Heart right ventricle (tissue), 16 donors: Measurements from ENCODE around the gene ECPAS. TPM values are rescaled to one million over a fixed set of nuclear protein-coding genes. Genes with fewer than 3 reads are reported as not detected.

Experiments
- ATAC-seq, 8 donors: fragments of 200-7000 bp; cut with Tn5 transposase; one replicate each; pipeline ENCODE4 v1.9.1; 2020; ENCODE audit warnings: mild to moderate bottlenecking in 8 of 8, moderate library complexity in 8 of 8, moderate number of reproducible peaks in 1 of 8
- DNase-seq, 2 donors: peaks; one replicate each; pipeline ENCODE4 v3.0.0-alpha.2; 2020
- H3K27ac ChIP-seq, 10 donors: fragments of 200-600 bp; sonication (generic) in 2 of 10; one replicate each; pipeline versions ENCODE4 v1.5.0 to v1.8.0; 2020 to 2022; ENCODE audit warnings: mild to moderate bottlenecking in 3 of 10
- H3K27me3 ChIP-seq, 7 donors: fragments of 200-600 bp; one replicate each; pipeline ENCODE4 v1.8.0; 2021 to 2022; ENCODE audit warnings: mild to moderate bottlenecking in 2 of 7
- H3K36me3 ChIP-seq, 9 donors: fragments of 200-600 bp; sonication (generic) in 1 of 9; one replicate each; pipeline versions ENCODE4 v1.5.0 to v1.8.0; 2020 to 2022; ENCODE audit warnings: mild to moderate bottlenecking in 2 of 9
- H3K4me1 ChIP-seq, 9 donors: fragments of 200-600 bp; sonication (generic) in 1 of 9; one replicate each; pipeline versions ENCODE4 v1.5.0 to v1.8.0; 2020 to 2022; ENCODE audit warnings: mild to moderate bottlenecking in 4 of 9
- H3K4me3 ChIP-seq, 10 donors: fragments of 200-600 bp; sonication (generic) in 2 of 10; one replicate each; pipeline versions ENCODE4 v1.5.0 to v1.8.0; 2020 to 2022; ENCODE audit warnings: mild to moderate bottlenecking in 7 of 10, moderate library complexity in 2 of 10
- H3K9me3 ChIP-seq, 11 donors: fragments of 200-600 bp in 10 of 11; sonication (generic) in 2 of 11; one replicate each; pipeline versions ENCODE4 v1.5.0 to v1.8.0; 2013 to 2022; ENCODE audit warnings: mild to moderate bottlenecking in 2 of 11, control low read depth in 1 of 11, moderate library complexity in 1 of 11
- WGBS, 2 donors: extraction: QIAGEN DNeasy Blood & Tissue Kit; methylation state at CpG; one replicate each; pipeline ENCODE4 v1.1.7; 2013; ENCODE audit warnings: inconsistent platforms in 1 of 2; 5-methylcytosine and 5-hydroxymethylcytosine counted together
- intact Hi-C, 10 donors: fragments of 100-400 bp; cut with DNase I; formaldehyde crosslinking; loops; one replicate each; pipeline versions ENCODE4 v1.11.1 to v1.14.2; 2022
- polyA plus RNA-seq, 2 donors: library from polyadenylated mRNA; stranded (reverse); fragments of 200-250 nt; gene quantifications; one replicate each; pipeline ENCODE4 v1.2.3, GENCODE V29; 2013
- total RNA-seq, 10 donors: library from RNA; stranded (reverse); fragmentation: NEBNext Ultra II Directional in 3 of 10; extraction: Animal tissue kit (Norgen Biotek cat#: 25700) in 3 of 10; gene quantifications; one replicate each; pipeline versions ENCODE4 v1.2.1 to v1.2.4, GENCODE V29; 2021 to 2023
- TF ChIP-seq, protein P1 (sequence below), 9 donors: fragments of 200-600 bp; sonication (generic) in 2 of 9; IDR thresholded peaks; one replicate each; pipeline versions ENCODE4 v1.5.0 to v1.8.0; 2021 to 2022; ENCODE audit warnings: antibody characterized with exemption in 9 of 9, mild to moderate bottlenecking in 5 of 9, moderate library complexity in 1 of 9
- donor health status: Arrhythmogenic right ventricular cardiomyopathy.
- donor health status: ischemic (EF 13 %, LVEDD 7.1; RV severe dilation, severe dysfunction).
- donor health status: healthy with polysubstance abuse.
- donor health status: DM: no; HTN: yes; CAD: no.
- donor health status: DM: no; HTN: no; CAD: no.
- donor health status: ischemic (EF 25% LVEDD 6.9; RV normal size, moderate dysfunction).
- donor health status: ischemic (EF 25% LVEDD 5.7; RV mildly dilated, moderate dysfunction).
- donor health status: healthy.
- donor health status: DM: yes; HTN: yes; CAD: no.
- donor health status: Ischemic cardiomyopathy.
- donor health status: ischemic (EF 35%, LVEDD 5.7; RV mildly dilated, moderate dysfunction).
- donor health status: nonischemic (EF 11% LVEDD 7.7; RV severe dilation, severe dysfunction).
- donor health status: DM: yes; HTN: yes; CAD: no.
- donor health status: PGD.
- donor health status: ischemic (EF 29% LVEDD 5.4; RV normal size, mild dysfunction).
- donor health status: nonischemic (EF 23%, LVEDD 6.1; RV moderate dilation, normal function).

The ECPAS gene
- total and polyA plus RNA-seq, 12 donors = 20.6 to 128 (median 108) TPM

DNA sequence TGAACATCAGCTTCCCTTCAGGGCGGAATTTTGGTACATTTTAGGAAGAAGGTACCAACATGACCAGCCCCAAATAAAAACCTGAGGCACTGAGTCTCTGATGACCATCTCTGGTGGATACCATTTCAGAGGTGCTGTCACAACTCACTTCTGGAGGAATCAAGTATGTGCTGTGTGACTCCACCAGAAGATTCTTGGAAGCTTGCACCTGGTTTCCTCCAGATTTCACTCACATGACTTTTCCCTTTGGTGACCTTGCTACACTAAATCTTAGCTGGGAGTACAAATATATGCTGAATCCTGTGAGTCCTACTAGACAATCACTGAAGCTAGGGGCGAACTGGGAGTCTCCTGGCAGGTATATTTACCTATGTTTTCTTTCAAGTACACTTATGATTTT, 28.5 kb downstream of the ECPAS start:
- ATAC-seq = peak in 1 of 8 donors; percentile 19
- Histone ChIP-seq H3K4me1 (peaks cover 3 to 80% (median 53%) of the 10 kb centered on the region in 9 donors), H3K4me3 (no peak overlapping the region), H3K36me3 (peaks cover 0 to 6% (median 0%) of the 10 kb centered on the region in 9 donors), H3K27ac (peak overlapping the region in 2 of 10 donors; percentile 9 to 17), H3K9me3 (no peaks in the 10 kb centered on the region), H3K27me3 (no peaks in the 10 kb centered on the region)
- 93 to 94% methylated on average over 2 of the region's 2 CpGs for WGBS, 2 donors
- TF ChIP-seq, protein P1, sequence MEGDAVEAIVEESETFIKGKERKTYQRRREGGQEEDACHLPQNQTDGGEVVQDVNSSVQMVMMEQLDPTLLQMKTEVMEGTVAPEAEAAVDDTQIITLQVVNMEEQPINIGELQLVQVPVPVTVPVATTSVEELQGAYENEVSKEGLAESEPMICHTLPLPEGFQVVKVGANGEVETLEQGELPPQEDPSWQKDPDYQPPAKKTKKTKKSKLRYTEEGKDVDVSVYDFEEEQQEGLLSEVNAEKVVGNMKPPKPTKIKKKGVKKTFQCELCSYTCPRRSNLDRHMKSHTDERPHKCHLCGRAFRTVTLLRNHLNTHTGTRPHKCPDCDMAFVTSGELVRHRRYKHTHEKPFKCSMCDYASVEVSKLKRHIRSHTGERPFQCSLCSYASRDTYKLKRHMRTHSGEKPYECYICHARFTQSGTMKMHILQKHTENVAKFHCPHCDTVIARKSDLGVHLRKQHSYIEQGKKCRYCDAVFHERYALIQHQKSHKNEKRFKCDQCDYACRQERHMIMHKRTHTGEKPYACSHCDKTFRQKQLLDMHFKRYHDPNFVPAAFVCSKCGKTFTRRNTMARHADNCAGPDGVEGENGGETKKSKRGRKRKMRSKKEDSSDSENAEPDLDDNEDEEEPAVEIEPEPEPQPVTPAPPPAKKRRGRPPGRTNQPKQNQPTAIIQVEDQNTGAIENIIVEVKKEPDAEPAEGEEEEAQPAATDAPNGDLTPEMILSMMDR (IDR thresholded peaks at IDR 0.05) = no peak
- intact Hi-C loops = no loop called here
- DNase-seq = no peak

DNA sequence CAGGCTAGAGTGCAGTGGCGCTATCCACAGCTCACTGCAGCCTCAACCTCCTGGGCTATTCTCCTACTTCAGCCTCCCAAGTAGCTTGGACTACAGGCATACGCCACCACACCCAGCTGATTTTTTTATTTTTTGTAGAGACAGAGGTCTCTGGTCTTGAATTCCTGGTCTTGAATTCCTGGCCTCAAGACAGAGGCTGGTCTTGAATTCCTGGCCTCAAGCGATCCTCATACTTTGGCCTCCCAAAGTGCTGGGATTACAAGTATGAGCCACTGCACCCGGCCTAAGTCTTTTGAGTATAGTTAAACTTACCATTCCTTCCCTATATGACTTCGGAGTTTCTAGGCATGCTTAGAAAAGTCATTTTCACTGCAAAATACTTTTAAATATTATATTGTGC, 29.4 kb downstream of the ECPAS start:
- Histone ChIP-seq H3K27ac (no peak overlapping the region), H3K4me3 (no peak overlapping the region), H3K27me3 (no peaks in the 10 kb centered on the region), H3K36me3 (peaks cover 0 to 15% (median 0%) of the 10 kb centered on the region in 9 donors), H3K9me3 (no peaks in the 10 kb centered on the region), H3K4me1 (peaks cover 3 to 84% (median 57%) of the 10 kb centered on the region in 9 donors)
- no peak for ATAC-seq
- 95 to 98% methylated on average over 5 of the region's 5 CpGs for WGBS, 2 donors
- intact Hi-C loops = no loop called here
- no peak for DNase-seq
- TF ChIP-seq, protein P1 (IDR thresholded peaks at IDR 0.05) = no peak

- WGBS, 2 donors = 14 to 18% methylated on average over 1 of the region's 1 CpG
- TF ChIP-seq, protein P1 (IDR thresholded peaks at IDR 0.05) = no peak
- H3K27ac ChIP-seq = peak overlapping the region in 1 of 10 donors; percentile 16
- no peaks in the 10 kb centered on the region for H3K27me3 ChIP-seq
- H3K36me3 ChIP-seq = peaks cover 0 to 41% (median 0%) of the 10 kb centered on the region in 9 donors
- H3K9me3 ChIP-seq = no peaks in the 10 kb centered on the region
- peaks cover 3 to 73% (median 28%) of the 10 kb centered on the region in 9 donors for H3K4me1 ChIP-seq
- DNase-seq (no peak), ATAC-seq (peak in 1 of 8 donors; percentile 56)
- H3K4me3 ChIP-seq = no peak overlapping the region
- intact Hi-C loops = no loop called here
These were observed 32.6 kb downstream of the ECPAS start for GRCh38 chr9:111451570-111451969.

GRCh38 chr9:111450124-111450523, 34.1 kb downstream of the ECPAS start:
- Histone ChIP-seq H3K9me3 (peaks cover 0 to 4% (median 0%) of the 10 kb centered on the region in 11 donors), H3K4me1 (peaks cover 0 to 59% (median 19%) of the 10 kb centered on the region in 9 donors), H3K27ac (peak overlapping the region in 6 of 10 donors; percentile 12 to 42 (median 36)), H3K4me3 (no peak overlapping the region), H3K36me3 (peaks cover 0 to 54% (median 0%) of the 10 kb centered on the region in 9 donors), H3K27me3 (no peaks in the 10 kb centered on the region)
- ATAC-seq (peak in 7 of 8 donors; percentile 55 to 83 (median 68)), DNase-seq (no peak)
- intact Hi-C loops = no loop called here
- WGBS, 2 donors = 36 to 47% methylated on average over 2 of the region's 2 CpGs
- TF ChIP-seq, protein P1 (IDR thresholded peaks at IDR 0.05) = no peak
